ENCODE measurements around the gene FITM1. TPM values are rescaled to one million over a fixed set of nuclear protein-coding genes. Genes with fewer than 3 reads are reported as not detected.

Gene FITM1
- total RNA-seq (under 0.01 TPM in 1 of 2 replicates, not detected in the other), polyA plus RNA-seq (not detected in 2 replicates), polyA minus RNA-seq (ENCODE audit: low replicate concordance) (2.9 TPM in 1 of 2 replicates, not detected in the other)
- 0.17 TPM in 1 of 2 replicates, not detected in the other for polyA plus RNA-seq (2012)

GRCh38 chr14:24130380-24130716 lies at the start of gene FITM1:
Gene FITM1, plus strand, starts transcription at chr14:24130659. Its CDS starts 905 bp downstream, at chr14:24131564.
- H3K27ac ChIP-seq (ENCODE audit: insufficient read depth, low read length), result no peak within 1 kb of the TSS
- no peak for TF ChIP-seq CTCF (conservative IDR thresholded peaks at IDR 0.05 in 1 of 2, IDR thresholded peaks at IDR 0.05 in 1 of 2; ENCODE audit: low read depth in 1 of 2, low read length in 2 of 2)
- TF ChIP-seq EZH2 (IDR thresholded peaks at IDR 0.05; ENCODE audit: low read length, missing control alignments), result no peak
- no peak within 1 kb of the TSS for H3K4me2 ChIP-seq (ENCODE audit: extremely low read depth, insufficient read depth, low read length)
- no peaks in the 10 kb centered on the region for H3K27me3 ChIP-seq (ENCODE audit: control insufficient read depth, insufficient read depth, low read length)
- no peaks in the 10 kb centered on the region for H3K36me3 ChIP-seq (ENCODE audit: control insufficient read depth, insufficient read depth, low read length)
- no peaks in the 10 kb centered on the region for H3K79me2 ChIP-seq (ENCODE audit: control insufficient read depth, insufficient read depth, low read length)
- H3K9me3 ChIP-seq (ENCODE audit: control insufficient read depth, insufficient read depth, low read depth, low read length), result no peaks in the 10 kb centered on the region
- DNase-seq (ENCODE audit: low read depth in 2 of 2), result no peak
- no peak within 1 kb of the TSS for H3K4me3 ChIP-seq (replicated peaks in 1 of 4; ENCODE audit: control extremely low read depth in 1 of 4, insufficient read depth in 1 of 4, low read depth in 3 of 4, low read length in 4 of 4)
- H3K9ac ChIP-seq (ENCODE audit: insufficient read depth, low read length), result no peak within 1 kb of the TSS
- no peaks in the 10 kb centered on the region for H3K4me1 ChIP-seq (ENCODE audit: control insufficient read depth, extremely low read depth, insufficient read depth, low read length)
- no peak within 1 kb of the TSS for H2AFZ ChIP-seq (ENCODE audit: low read length)
- H4K20me1 ChIP-seq (ENCODE audit: control insufficient read depth, extremely low read depth, insufficient read depth, low read length), result no peaks in the 10 kb centered on the region

- H3K4me3 ChIP-seq (replicated peaks in 1 of 4; ENCODE audit: control extremely low read depth in 1 of 4, insufficient read depth in 1 of 4, low read depth in 3 of 4, low read length in 4 of 4), result peak overlapping the region; percentile 47 to 61 (median 50)
- peak overlapping the region; percentile 81 for H3K4me2 ChIP-seq (ENCODE audit: extremely low read depth, insufficient read depth, low read length)
- H2AFZ ChIP-seq (ENCODE audit: low read length), result peak overlapping the region; percentile 61
- DNase-seq (ENCODE audit: low read depth in 2 of 2), result peak in 1 of 2 donors; percentile 38
- no peak overlapping the region for H3K27ac ChIP-seq (ENCODE audit: insufficient read depth, low read length)
- no peak for TF ChIP-seq CTCF (conservative IDR thresholded peaks at IDR 0.05 in 1 of 2, IDR thresholded peaks at IDR 0.05 in 1 of 2; ENCODE audit: low read depth in 1 of 2, low read length in 2 of 2)
- TF ChIP-seq EZH2 (IDR thresholded peaks at IDR 0.05; ENCODE audit: low read length, missing control alignments), result peak; percentile 22
- peaks cover 3% of the 10 kb centered on the region for H3K4me1 ChIP-seq (ENCODE audit: control insufficient read depth, extremely low read depth, insufficient read depth, low read length)
- no peaks in the 10 kb centered on the region for H3K9me3 ChIP-seq (ENCODE audit: control insufficient read depth, insufficient read depth, low read depth, low read length)
- H3K36me3 ChIP-seq (ENCODE audit: control insufficient read depth, insufficient read depth, low read length), result no peaks in the 10 kb centered on the region
- H3K79me2 ChIP-seq (ENCODE audit: control insufficient read depth, insufficient read depth, low read length), result no peaks in the 10 kb centered on the region
- no peaks in the 10 kb centered on the region for H4K20me1 ChIP-seq (ENCODE audit: control insufficient read depth, extremely low read depth, insufficient read depth, low read length)
- H3K27me3 ChIP-seq (ENCODE audit: control insufficient read depth, insufficient read depth, low read length), result peaks cover 26% of the 10 kb centered on the region
- H3K9ac ChIP-seq (ENCODE audit: insufficient read depth, low read length), result no peak overlapping the region
Measured at GRCh38 chr14:24080888-24081738, 49.3 kb upstream of the FITM1 start.

GRCh38 chr14:24081739-24082211 lies 48.7 kb upstream of the FITM1 start:
- Histone ChIP-seq H3K4me3 (replicated peaks in 1 of 4; ENCODE audit: control extremely low read depth in 1 of 4, insufficient read depth in 1 of 4, low read depth in 3 of 4, low read length in 4 of 4) (peak overlapping the region in 1 of 4 experiments; percentile 61), H4K20me1 (ENCODE audit: control insufficient read depth, extremely low read depth, insufficient read depth, low read length) (no peaks in the 10 kb centered on the region), H2AFZ (ENCODE audit: low read length) (no peak overlapping the region), H3K9me3 (ENCODE audit: control insufficient read depth, insufficient read depth, low read depth, low read length) (no peaks in the 10 kb centered on the region), H3K27me3 (ENCODE audit: control insufficient read depth, insufficient read depth, low read length) (peaks cover 26% of the 10 kb centered on the region), H3K9ac (ENCODE audit: insufficient read depth, low read length) (no peak overlapping the region), H3K4me2 (ENCODE audit: extremely low read depth, insufficient read depth, low read length) (peak overlapping the region; percentile 81), H3K36me3 (ENCODE audit: control insufficient read depth, insufficient read depth, low read length) (no peaks in the 10 kb centered on the region), H3K27ac (ENCODE audit: insufficient read depth, low read length) (no peak overlapping the region), H3K79me2 (ENCODE audit: control insufficient read depth, insufficient read depth, low read length) (no peaks in the 10 kb centered on the region), H3K4me1 (ENCODE audit: control insufficient read depth, extremely low read depth, insufficient read depth, low read length) (peaks cover 3% of the 10 kb centered on the region)
- TF ChIP-seq EZH2 (IDR thresholded peaks at IDR 0.05; ENCODE audit: low read length, missing control alignments) (no peak), CTCF (conservative IDR thresholded peaks at IDR 0.05 in 1 of 2, IDR thresholded peaks at IDR 0.05 in 1 of 2; ENCODE audit: low read depth in 1 of 2, low read length in 2 of 2) (no peak)
- DNase-seq (ENCODE audit: low read depth in 2 of 2), result no peak

All from fibroblast of lung (primary cell).